NK-92 (cell line): ENCODE results near the gene PWWP2B.
"Not testable (repeated sequence)": the region's sequence is repeated elsewhere in the genome, so short reads cannot be mapped to it uniquely, and the experiment has no call there.

Source experiments
- DNase-seq: peaks from one replicate; lab custom pipeline; 2025; ENCODE audit not compliant: unreplicated experiment; lab: John Stamatoyannopoulos, UW

Gene PWWP2B

GRCh38 chr10:132380986-132381385, 16.0 kb upstream of the PWWP2B start:
- DNase-seq, result not testable (repeated sequence)

- DNase-seq, result no peak
Observed at GRCh38 chr10:132381741-132382140, 15.3 kb upstream of the PWWP2B start.

- no peak for DNase-seq
Observed at GRCh38 chr10:132382231-132382922, 14.6 kb upstream of the PWWP2B start.

- no peak for DNase-seq
Observed at GRCh38 chr10:132383101-132383500, 13.9 kb upstream of the PWWP2B start.

- DNase-seq, result no peak
Observed at GRCh38 chr10:132383751-132384196, 13.2 kb upstream of the PWWP2B start.

GRCh38 chr10:132384618-132385388, 12.2 kb upstream of the PWWP2B start:
- DNase-seq, result no peak

- no peak for DNase-seq
Observed at GRCh38 chr10:132385389-132385667, 11.7 kb upstream of the PWWP2B start.

- no peak for DNase-seq
Observed at GRCh38 chr10:132385721-132386418, 11.1 kb upstream of the PWWP2B start.

GRCh38 chr10:132386419-132386831, 10.6 kb upstream of the PWWP2B start:
- DNase-seq, result no peak

GRCh38 chr10:132386896-132387295, 10.1 kb upstream of the PWWP2B start:
- not testable (repeated sequence) for DNase-seq

GRCh38 chr10:132387764-132388210, 9.2 kb upstream of the PWWP2B start:
- DNase-seq, result no peak

GRCh38 chr10:132388891-132389432, 8.0 kb upstream of the PWWP2B start:
- DNase-seq, result no peak

- DNase-seq, result no peak
Observed at GRCh38 chr10:132389433-132390169, 7.4 kb upstream of the PWWP2B start.

- no peak for DNase-seq
Observed at GRCh38 chr10:132390170-132390920, 6.7 kb upstream of the PWWP2B start.

- DNase-seq, result no peak
Observed at GRCh38 chr10:132390921-132391675, 5.9 kb upstream of the PWWP2B start.

- no peak for DNase-seq
Observed at GRCh38 chr10:132391676-132392020, 5.4 kb upstream of the PWWP2B start.

- no peak for DNase-seq
Observed at GRCh38 chr10:132392184-132392800, 4.7 kb upstream of the PWWP2B start.

GRCh38 chr10:132392811-132393694, 3.9 kb upstream of the PWWP2B start:
- no peak for DNase-seq
